Osteoblast (primary cell): Measurements from ENCODE around the gene NOX5. TPM values are rescaled to one million over a fixed set of nuclear protein-coding genes. Genes with fewer than 3 reads are reported as not detected.
"Not testable (repeated sequence)": the region's sequence is repeated elsewhere in the genome, so short reads cannot be mapped to it uniquely, and the experiment has no call there.

Source experiments
- DNase-seq: peaks from one replicate; pipeline ENCODE4 v3.0.0; 2011; ENCODE audit warnings: low spot score, mixed read lengths; ENCODE audit not compliant: insufficient read length; ENCODE audit errors: missing footprints
- H2AFZ ChIP-seq: 2 replicates; pipeline ENCODE4 v1.6.0; 2011; ENCODE audit warnings: mild to moderate bottlenecking, low read length
- H3K27ac ChIP-seq: 2 replicates; pipeline ENCODE4 v1.5.1; 2011; ENCODE audit warnings: mild to moderate bottlenecking, low read depth, low read length, moderate library complexity
- H3K27me3 ChIP-seq: 2 replicates; pipeline ENCODE4 v1.6.0; 2012; ENCODE audit warnings: mild to moderate bottlenecking, control low read depth, inconsistent platforms, low read length, moderate library complexity; ENCODE audit not compliant: insufficient read depth
- H3K36me3 ChIP-seq: 2 replicates; pipeline ENCODE4 v1.5.1; 2011; ENCODE audit warnings: mild to moderate bottlenecking, low read length, control low read depth, moderate library complexity; ENCODE audit not compliant: insufficient read depth
- H3K4me1 ChIP-seq: 2 replicates; pipeline ENCODE4 v1.5.1; 2011; ENCODE audit warnings: mild to moderate bottlenecking, low read length, control low read depth, moderate library complexity; ENCODE audit not compliant: insufficient read depth
- H3K4me2 ChIP-seq: 2 replicates; pipeline ENCODE4 v1.6.0; 2011; ENCODE audit warnings: mild to moderate bottlenecking, low read length; ENCODE audit not compliant: insufficient read depth
- H3K4me3 ChIP-seq: fragments of 200-600 bp; sonication (generic); 3 replicates; pipeline ENCODE4 v1.5.1; 2012; ENCODE audit warnings: mild to moderate bottlenecking, low read length, inconsistent platforms; ENCODE audit not compliant: insufficient read depth
- H3K79me2 ChIP-seq: 2 replicates; pipeline ENCODE4 v1.6.0; 2012; ENCODE audit warnings: mild to moderate bottlenecking, low read length, control low read depth, inconsistent platforms; ENCODE audit not compliant: insufficient read depth
- H3K9me3 ChIP-seq: 2 replicates; pipeline ENCODE4 v1.5.1; 2011; ENCODE audit warnings: low read depth, low read length, control low read depth
- H4K20me1 ChIP-seq: 2 replicates; pipeline ENCODE4 v1.6.0; 2012; ENCODE audit warnings: mild to moderate bottlenecking, low read length, control low read depth; ENCODE audit not compliant: insufficient read depth
- CTCF ChIP-seq: IDR thresholded peaks from 2 replicates; pipeline ENCODE4 v1.5.1; 2011; ENCODE audit warnings: mild to moderate bottlenecking, low read depth, low read length, moderate library complexity; ENCODE audit errors: extremely low read depth
- total RNA-seq: library from RNA; depleted of rRNA; stranded (reverse); fragments of >200 nt; gene quantifications from 2 replicates; pipeline ENCODE4 v1.2.3, GENCODE V29; 2012

The NOX5 gene
- total RNA-seq, 1 donor = 0.36 TPM

GRCh38 chr15:69064649-69065048, 50.2 kb downstream of the NOX5 start:
- Histone ChIP-seq H3K4me1 (no peaks in the 10 kb centered on the region), H3K27me3 (no peaks in the 10 kb centered on the region), H4K20me1 (no peaks in the 10 kb centered on the region), H3K36me3 (no peaks in the 10 kb centered on the region), H3K79me2 (no peaks in the 10 kb centered on the region), H3K27ac (no peak overlapping the region), H3K4me2 (no peak overlapping the region), H3K4me3 (no peak overlapping the region), H3K9me3 (peaks cover 2% of the 10 kb centered on the region), H2AFZ (no peak overlapping the region)
- no peak for TF ChIP-seq CTCF
- no peak for DNase-seq

- Histone ChIP-seq H4K20me1 (no peaks in the 10 kb centered on the region), H3K4me1 (no peaks in the 10 kb centered on the region), H3K9me3 (peaks cover 2% of the 10 kb centered on the region), H3K79me2 (no peaks in the 10 kb centered on the region), H3K4me2 (no peak overlapping the region), H2AFZ (no peak overlapping the region), H3K27ac (no peak overlapping the region), H3K36me3 (no peaks in the 10 kb centered on the region), H3K27me3 (no peaks in the 10 kb centered on the region), H3K4me3 (no peak overlapping the region)
- no peak for TF ChIP-seq CTCF
- DNase-seq = no peak
These were observed 51.8 kb downstream of the NOX5 start for GRCh38 chr15:69066007-69066995.

GRCh38 chr15:69067296-69067695, 52.8 kb downstream of the NOX5 start:
- H3K79me2 ChIP-seq = no peaks in the 10 kb centered on the region
- no peak overlapping the region for H3K4me3 ChIP-seq
- H4K20me1 ChIP-seq = no peaks in the 10 kb centered on the region
- peaks cover 2% of the 10 kb centered on the region for H3K9me3 ChIP-seq
- no peak for TF ChIP-seq CTCF
- H3K4me1 ChIP-seq = no peaks in the 10 kb centered on the region
- no peak overlapping the region for H2AFZ ChIP-seq
- H3K36me3 ChIP-seq = no peaks in the 10 kb centered on the region
- DNase-seq = no peak
- H3K4me2 ChIP-seq = no peak overlapping the region
- no peak overlapping the region for H3K27ac ChIP-seq
- peaks cover 3% of the 10 kb centered on the region for H3K27me3 ChIP-seq

- Histone ChIP-seq H3K4me2 (no peak overlapping the region), H3K9me3 (peaks cover 2% of the 10 kb centered on the region), H3K4me3 (no peak overlapping the region), H3K27ac (no peak overlapping the region), H2AFZ (no peak overlapping the region), H3K27me3 (peaks cover 3% of the 10 kb centered on the region), H3K36me3 (no peaks in the 10 kb centered on the region), H4K20me1 (no peaks in the 10 kb centered on the region), H3K79me2 (no peaks in the 10 kb centered on the region), H3K4me1 (no peaks in the 10 kb centered on the region)
- no peak for DNase-seq
- no peak for TF ChIP-seq CTCF
These were observed 53.7 kb downstream of the NOX5 start for GRCh38 chr15:69068157-69068556.

GRCh38 chr15:69069290-69069689, 54.8 kb downstream of the NOX5 start:
- H2AFZ ChIP-seq, H4K20me1 ChIP-seq, H3K4me3 ChIP-seq, H3K79me2 ChIP-seq, H3K27ac ChIP-seq, H3K27me3 ChIP-seq, H3K36me3 ChIP-seq, H3K9me3 ChIP-seq, DNase-seq, H3K4me1 ChIP-seq, H3K4me2 ChIP-seq: not testable (repeated sequence)
